Mononuclear cell (primary cell): Measurements from ENCODE around the gene TEPSIN. TPM values are rescaled to one million over a fixed set of nuclear protein-coding genes. Genes with fewer than 3 reads are reported as not detected.

Source experiments
- H3K27me3 ChIP-seq: 2 replicates; pipeline ENCODE4 v1.6.0; 2011; ENCODE audit warnings: low read length, control low read depth; ENCODE audit not compliant: insufficient read depth
- H3K4me1 ChIP-seq: 2 replicates; pipeline ENCODE4 v1.5.1; 2011; ENCODE audit warnings: mild to moderate bottlenecking, low read length, control low read depth; ENCODE audit not compliant: insufficient read depth
- H3K4me3 ChIP-seq: 2 replicates; pipeline ENCODE4 v1.5.1; 2011; ENCODE audit warnings: mild to moderate bottlenecking, low read length, moderate library complexity
- H3K9me3 ChIP-seq: 2 replicates; pipeline ENCODE4 v1.5.1; 2011; ENCODE audit warnings: low read depth, mild to moderate bottlenecking, control low read depth, low read length
- total RNA-seq: library from RNA; depleted of rRNA; stranded (reverse); fragments of >200 nt; gene quantifications from one replicate; pipeline ENCODE4 v1.2.3, GENCODE V29; 2012

The TEPSIN gene
- total RNA-seq, 1 donor = 39.6 TPM

DNA sequence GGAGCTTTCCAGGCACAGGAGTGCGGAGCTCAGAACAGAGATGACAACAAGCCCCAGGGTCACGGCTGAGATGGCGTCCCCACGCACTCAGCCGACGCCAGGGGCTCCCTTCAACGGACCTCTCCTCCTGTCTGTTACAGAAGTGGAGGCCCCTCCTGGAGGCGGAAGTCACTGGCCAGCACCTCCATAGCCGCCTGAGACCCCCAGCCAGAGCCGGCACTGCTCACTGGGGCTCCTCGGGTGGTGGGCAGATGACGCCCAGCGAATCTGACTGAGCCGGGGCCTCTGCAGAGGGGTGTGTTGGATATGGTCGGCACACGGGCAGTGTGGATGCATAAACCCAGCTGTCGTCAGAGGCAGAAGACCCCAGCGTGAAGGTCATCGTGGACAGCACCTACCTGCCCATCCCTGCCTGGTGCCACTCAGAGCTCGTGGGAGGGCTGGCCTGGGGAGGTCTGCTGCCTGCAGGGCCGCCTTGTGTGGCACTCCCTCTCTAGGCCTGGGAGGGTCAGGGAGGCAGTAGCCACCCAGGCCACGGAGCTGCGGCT lies 20.3 kb upstream of the TEPSIN start:
- H3K9me3 ChIP-seq = no peaks in the 10 kb centered on the region

GRCh38 chr17:81258292-81258691 lies 19.4 kb upstream of the TEPSIN start:
- H3K9me3 ChIP-seq = no peaks in the 10 kb centered on the region
- no peaks in the 10 kb centered on the region for H3K27me3 ChIP-seq
- peaks cover 16% of the 10 kb centered on the region for H3K4me1 ChIP-seq
- H3K4me3 ChIP-seq = no peak overlapping the region

More for the DNA sequence above, 20.3 kb upstream of the TEPSIN start:
- H3K4me1 ChIP-seq = peaks cover 16% of the 10 kb centered on the region
- H3K27me3 ChIP-seq = no peaks in the 10 kb centered on the region
- H3K4me3 ChIP-seq = no peak overlapping the region

GRCh38 chr17:81257533-81257932 lies 18.7 kb upstream of the TEPSIN start:
- H3K4me3 ChIP-seq = no peak overlapping the region
- H3K9me3 ChIP-seq = no peaks in the 10 kb centered on the region
- H3K27me3 ChIP-seq = no peaks in the 10 kb centered on the region
- peaks cover 17% of the 10 kb centered on the region for H3K4me1 ChIP-seq

DNA sequence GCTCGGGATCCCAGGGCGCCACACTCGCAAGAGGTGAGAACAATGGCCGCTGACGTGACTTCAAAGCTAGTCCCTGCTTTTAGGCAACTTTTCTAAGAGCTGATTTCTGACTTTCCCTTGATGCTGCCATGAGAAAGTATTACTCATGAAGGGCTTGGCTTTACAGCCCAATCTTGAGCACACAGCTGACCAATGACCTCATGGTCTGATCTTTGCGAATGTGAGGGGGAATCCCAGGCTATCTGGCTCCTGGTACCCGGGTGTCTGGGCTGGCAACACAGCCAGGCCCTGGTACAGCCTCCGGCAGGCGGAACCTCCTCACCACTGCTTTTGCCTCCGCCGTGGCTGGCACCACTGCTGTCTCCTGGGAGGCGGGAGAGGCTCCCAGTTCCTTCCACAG lies 17.8 kb upstream of the TEPSIN start:
- Histone ChIP-seq H3K9me3 (no peaks in the 10 kb centered on the region), H3K4me1 (peaks cover 23% of the 10 kb centered on the region), H3K27me3 (no peaks in the 10 kb centered on the region), H3K4me3 (no peak overlapping the region)

GRCh38 chr17:81254955-81255717 lies 16.3 kb upstream of the TEPSIN start:
- Histone ChIP-seq H3K4me3 (no peak overlapping the region), H3K4me1 (peaks cover 23% of the 10 kb centered on the region), H3K9me3 (no peaks in the 10 kb centered on the region), H3K27me3 (no peaks in the 10 kb centered on the region)

GRCh38 chr17:81253358-81254131 lies 14.7 kb upstream of the TEPSIN start:
- Histone ChIP-seq H3K9me3 (no peaks in the 10 kb centered on the region), H3K4me1 (peaks cover 23% of the 10 kb centered on the region), H3K4me3 (no peak overlapping the region), H3K27me3 (no peaks in the 10 kb centered on the region)

- H3K9me3 ChIP-seq = no peaks in the 10 kb centered on the region
- no peak overlapping the region for H3K4me3 ChIP-seq
- peaks cover 23% of the 10 kb centered on the region for H3K4me1 ChIP-seq
- no peaks in the 10 kb centered on the region for H3K27me3 ChIP-seq
These were observed 14.1 kb upstream of the TEPSIN start for GRCh38 chr17:81252987-81253329.

- Histone ChIP-seq H3K4me1 (peaks cover 23% of the 10 kb centered on the region), H3K4me3 (no peak overlapping the region), H3K9me3 (no peaks in the 10 kb centered on the region), H3K27me3 (no peaks in the 10 kb centered on the region)
These were observed 13.6 kb upstream of the TEPSIN start for GRCh38 chr17:81252326-81252986.

GRCh38 chr17:81251709-81252301 lies 12.9 kb upstream of the TEPSIN start:
- H3K27me3 ChIP-seq = no peaks in the 10 kb centered on the region
- no peaks in the 10 kb centered on the region for H3K9me3 ChIP-seq
- H3K4me1 ChIP-seq = peaks cover 23% of the 10 kb centered on the region
- no peak overlapping the region for H3K4me3 ChIP-seq

DNA sequence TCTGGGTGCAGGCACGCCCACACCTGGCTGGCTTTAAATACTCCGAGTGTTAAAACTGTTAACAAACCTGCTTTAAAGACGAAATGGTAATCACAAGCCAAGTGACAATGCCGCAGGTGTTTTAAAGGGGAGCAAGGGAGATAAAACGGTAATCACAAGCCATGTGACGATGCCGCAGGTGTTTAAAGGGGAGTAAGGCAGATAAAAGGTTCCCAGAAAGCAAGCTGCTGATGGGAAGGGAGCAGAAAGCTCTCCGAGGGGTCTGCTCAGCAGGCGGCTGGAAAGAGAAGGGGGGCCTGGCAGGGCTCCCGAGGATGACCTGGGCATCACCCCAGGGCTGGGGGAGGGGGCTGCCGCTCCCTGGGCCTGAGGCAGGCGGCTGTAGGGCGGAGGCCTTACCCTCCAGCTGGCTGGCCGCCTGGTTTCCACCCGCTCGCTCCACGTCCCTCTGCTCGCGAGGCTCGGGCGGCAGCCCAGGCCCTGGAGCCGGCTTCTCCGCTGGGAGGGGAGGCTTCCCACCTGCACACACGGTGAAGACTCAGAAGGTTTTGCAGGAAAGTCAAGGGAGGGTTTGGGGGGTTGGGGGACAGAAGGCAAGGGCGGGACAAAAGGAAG lies 12.3 kb upstream of the TEPSIN start:
- peaks cover 23% of the 10 kb centered on the region for H3K4me1 ChIP-seq
- no peak overlapping the region for H3K4me3 ChIP-seq
- H3K27me3 ChIP-seq = no peaks in the 10 kb centered on the region
- H3K9me3 ChIP-seq = no peaks in the 10 kb centered on the region

DNA sequence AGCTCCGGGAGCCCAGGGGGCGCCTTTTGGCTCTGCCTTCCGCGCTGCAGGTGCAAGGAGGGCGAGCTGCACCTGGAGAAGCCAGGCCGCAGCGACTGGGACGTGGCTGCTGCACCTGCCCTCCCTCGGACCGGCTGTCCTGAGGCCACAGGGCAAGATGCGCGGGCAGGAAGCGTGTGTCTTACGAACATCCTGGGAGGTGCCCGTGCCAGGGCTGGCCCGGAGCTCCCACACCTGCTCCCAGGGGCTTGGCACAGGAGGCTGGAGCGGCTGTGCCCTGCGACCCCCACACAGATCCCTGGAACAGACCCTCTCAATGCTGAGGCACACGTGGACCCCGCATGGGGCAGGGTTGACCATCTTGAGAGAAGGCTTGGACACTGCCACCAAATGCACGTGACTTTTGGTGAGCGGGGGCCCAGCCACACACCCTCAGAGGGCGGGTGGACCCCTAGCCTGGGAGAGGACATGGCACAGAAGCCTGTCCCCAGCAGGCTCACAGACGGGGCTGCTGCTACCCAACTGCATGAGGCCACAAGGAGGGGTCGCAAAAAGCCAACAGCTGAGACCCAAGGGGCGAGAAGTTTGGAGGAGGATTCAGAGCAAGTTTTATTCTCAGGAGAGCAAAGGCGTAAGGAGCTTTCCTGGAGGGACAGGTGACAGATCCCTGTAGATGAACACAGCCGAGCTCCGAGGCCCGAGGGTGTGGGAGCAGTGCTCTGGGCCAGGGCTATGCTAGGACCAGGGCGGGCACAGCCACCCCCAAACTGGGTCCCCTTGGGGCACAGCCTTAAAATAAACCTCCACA lies 11.6 kb upstream of the TEPSIN start:
- Histone ChIP-seq H3K4me1 (peaks cover 19% of the 10 kb centered on the region), H3K9me3 (no peaks in the 10 kb centered on the region), H3K27me3 (no peaks in the 10 kb centered on the region), H3K4me3 (no peak overlapping the region)

- no peaks in the 10 kb centered on the region for H3K27me3 ChIP-seq
- H3K4me3 ChIP-seq = no peak overlapping the region
- peaks cover 8% of the 10 kb centered on the region for H3K4me1 ChIP-seq
- H3K9me3 ChIP-seq = no peaks in the 10 kb centered on the region
These were observed 10.6 kb upstream of the TEPSIN start for GRCh38 chr17:81249223-81250040.

- H3K4me1 ChIP-seq = peaks cover 7% of the 10 kb centered on the region
- no peak overlapping the region for H3K4me3 ChIP-seq
- no peaks in the 10 kb centered on the region for H3K9me3 ChIP-seq
- no peaks in the 10 kb centered on the region for H3K27me3 ChIP-seq
These were observed 9.8 kb upstream of the TEPSIN start for GRCh38 chr17:81248649-81249048.
